K562 (cell line): ENCODE data around the gene PRSS21. TPM values are rescaled to one million over a fixed set of nuclear protein-coding genes. Genes with fewer than 3 reads are reported as not detected.

Experiments
- BACH1 ChIP-seq: fragments of 200-800 bp; sonication (Bioruptor generic); IDR thresholded peaks from 2 replicates; pipeline ENCODE4 v1.6.1; 2016; ENCODE audit warnings: missing genetic modification characterization, missing compliant biosample characterization
- E2F3 ChIP-seq: fragments of 250-450 bp; sonication (Bioruptor Pico); IDR thresholded peaks from 2 replicates; pipeline ENCODE4 v1.4.0; 2020; ENCODE audit warnings: mild to moderate bottlenecking
- ETV6 ChIP-seq, 3 experiments: fragments of 150-350 bp in 1 of 3; sonication (generic) in 1 of 3; formaldehyde crosslinking in 1 of 3; IDR thresholded peaks; 2 replicates each; pipeline versions ENCODE4 v1.6.1 to v1.8.0; 2014 to 2022; ENCODE audit warnings: borderline replicate concordance in 2 of 3, low read depth in 2 of 3, antibody characterized with exemption in 1 of 3, low read length in 1 of 3, mild to moderate bottlenecking in 1 of 3, missing genetic modification reagents in 1 of 3
- FOXM1 ChIP-seq, 2 experiments: fragments of 450-650 bp in 1 of 2; sonication (generic) in 1 of 2; formaldehyde crosslinking in 1 of 2; IDR thresholded peaks; 2 replicates each; pipeline versions ENCODE4 v1.6.1 to v1.9.0; 2017 to 2022; ENCODE audit warnings: low read depth in 2 of 2, mild to moderate bottlenecking in 2 of 2, missing genetic modification reagents in 1 of 2, moderate library complexity in 1 of 2
- KAT8 ChIP-seq: fragments of 450-650 bp; IDR thresholded peaks from 2 replicates; pipeline ENCODE4 v1.6.1; 2016; ENCODE audit warnings: low read depth, mild to moderate bottlenecking
- NFRKB ChIP-seq: fragments of 450-650 bp; IDR thresholded peaks from 2 replicates; pipeline ENCODE4 v1.6.1; 2016; ENCODE audit warnings: low read depth
- NR4A1 ChIP-seq, 2 experiments: fragments of 250-450 bp in 1 of 2; fragments of 450-650 bp in 1 of 2; sonication (Bioruptor Pico) in 1 of 2; IDR thresholded peaks; 2 replicates each; pipeline versions ENCODE4 v1.4.0 to v1.6.1; 2016 to 2020; ENCODE audit warnings: mild to moderate bottlenecking in 2 of 2, missing compliant biosample characterization in 1 of 2, missing genetic modification characterization in 1 of 2, moderate library complexity in 1 of 2
- PCBP1 ChIP-seq: fragments of 200-400 bp; formaldehyde crosslinking; IDR thresholded peaks from 2 replicates; pipeline ENCODE4 v1.6.1; 2018; ENCODE audit warnings: mild to moderate bottlenecking, low read depth, low read length; ENCODE audit not compliant: poor library complexity, severe bottlenecking
- PHB ChIP-seq: fragments of 250-450 bp; sonication (Bioruptor Pico); IDR thresholded peaks from 2 replicates; pipeline ENCODE4 v1.5.0; 2021
- POLR2AphosphoS5 ChIP-seq: IDR thresholded peaks from 2 replicates; pipeline ENCODE4 v1.6.1; 2011; ENCODE audit warnings: mild to moderate bottlenecking, low read depth, low read length, moderate library complexity; ENCODE audit not compliant: control insufficient read depth, insufficient read depth
- RBBP5 ChIP-seq: fragments of 200-600 bp; sonication (generic); IDR thresholded peaks from 2 replicates; pipeline ENCODE4 v1.6.1; 2012; ENCODE audit warnings: borderline replicate concordance, mild to moderate bottlenecking, low read length, control low read depth, inconsistent platforms; ENCODE audit not compliant: insufficient read depth, poor library complexity, severe bottlenecking
- SMAD4 ChIP-seq: fragments of 250-450 bp; sonication (Bioruptor Pico); conservative IDR thresholded peaks from 2 replicates; pipeline ENCODE4 v1.8.0; 2021; ENCODE audit warnings: inconsistent platforms, mild to moderate bottlenecking, moderate library complexity
- SREBF2 ChIP-seq: sonication (generic); formaldehyde crosslinking; IDR thresholded peaks from 2 replicates; pipeline ENCODE4 v1.4.0; 2020; ENCODE audit warnings: mild to moderate bottlenecking, missing genetic modification reagents
- YY1 ChIP-seq, 3 experiments: IDR thresholded peaks; 2 replicates each; pipeline ENCODE4 v1.6.1; 2011; ENCODE audit warnings: low read length in 2 of 3, mild to moderate bottlenecking in 2 of 3, moderate library complexity in 2 of 3, borderline replicate concordance in 1 of 3, control low read depth in 1 of 3, low read depth in 1 of 3; ENCODE audit not compliant: insufficient read depth in 3 of 3, insufficient replicate concordance in 2 of 3, control insufficient read depth in 1 of 3, insufficient read length in 1 of 3; ENCODE audit errors: extremely low read depth in 1 of 3
- ZNF12 ChIP-seq: sonication (generic); formaldehyde crosslinking; IDR thresholded peaks from 2 replicates; pipeline ENCODE4 v1.4.0; 2020; ENCODE audit warnings: mild to moderate bottlenecking, missing genetic modification reagents
- ZNF224 ChIP-seq: sonication (generic); formaldehyde crosslinking; IDR thresholded peaks from 2 replicates; pipeline ENCODE4 v1.8.0; 2022; ENCODE audit warnings: mild to moderate bottlenecking, missing genetic modification reagents
- ZNF274 ChIP-seq: IDR thresholded peaks from 2 replicates; pipeline ENCODE4 v1.6.1; 2011; ENCODE audit warnings: low read depth, mild to moderate bottlenecking, low read length, moderate library complexity, borderline replicate concordance
- ZNF780A ChIP-seq: fragments of 250-450 bp; sonication (Bioruptor Pico); IDR thresholded peaks from 2 replicates; pipeline ENCODE4 v1.5.0; 2021; ENCODE audit warnings: mild to moderate bottlenecking
- polyA plus RNA-seq, 8 experiments: library from polyadenylated mRNA; depleted of rRNA in 4 of 8; stranded (reverse) in 5 of 8; unstranded in 3 of 8; fragments of >200 nt; fragmentation: Nextera tagmentation in 2 of 8; fragmentation: Illumina TruSeq in 1 of 8; extraction: Ambion mirVana in 2 of 8; extraction: Trizol in 1 of 8; gene quantifications; 2 replicates each; pipeline versions ENCODE4 v1.2.1 to v1.2.3, GENCODE V29; 2011 to 2014; ENCODE audit warnings: inconsistent platforms in 1 of 8, missing spikeins in 1 of 8
- total RNA-seq, 7 experiments: library from RNA; depleted of rRNA in 6 of 7; stranded (reverse); fragments of >200 nt in 6 of 7; fragmentation: Illumina TruSeq in 2 of 7; extraction: Trizol in 2 of 7; gene quantifications; 2 replicates each; pipeline versions ENCODE4 v1.2.1 to v1.2.3, GENCODE V29; 2011 to 2021; ENCODE audit warnings: low replicate concordance in 1 of 7
- TF ChIP-seq, protein P1 (sequence below): fragments of 450-650 bp; formaldehyde crosslinking; IDR thresholded peaks from 2 replicates; pipeline ENCODE4 v1.4.0; 2022; ENCODE audit warnings: missing genetic modification characterization
- TF ChIP-seq, protein P2 (sequence below): sonication (generic); formaldehyde crosslinking; IDR thresholded peaks from 2 replicates; pipeline ENCODE4 v1.8.1; 2023; ENCODE audit warnings: mild to moderate bottlenecking, missing genetic modification reagents
- TF ChIP-seq, protein P3 (sequence below): fragments of 250-450 bp; sonication (Bioruptor Pico); IDR thresholded peaks from 2 replicates; pipeline ENCODE4 v1.5.0; 2021

PRSS21 gene
- total and polyA plus RNA-seq, 9 of the 15 experiments (the other 6 are each of a cell fraction or from before 2014, with no cell fraction given) = 12.1 to 121 (median 61.3) TPM

DNA sequence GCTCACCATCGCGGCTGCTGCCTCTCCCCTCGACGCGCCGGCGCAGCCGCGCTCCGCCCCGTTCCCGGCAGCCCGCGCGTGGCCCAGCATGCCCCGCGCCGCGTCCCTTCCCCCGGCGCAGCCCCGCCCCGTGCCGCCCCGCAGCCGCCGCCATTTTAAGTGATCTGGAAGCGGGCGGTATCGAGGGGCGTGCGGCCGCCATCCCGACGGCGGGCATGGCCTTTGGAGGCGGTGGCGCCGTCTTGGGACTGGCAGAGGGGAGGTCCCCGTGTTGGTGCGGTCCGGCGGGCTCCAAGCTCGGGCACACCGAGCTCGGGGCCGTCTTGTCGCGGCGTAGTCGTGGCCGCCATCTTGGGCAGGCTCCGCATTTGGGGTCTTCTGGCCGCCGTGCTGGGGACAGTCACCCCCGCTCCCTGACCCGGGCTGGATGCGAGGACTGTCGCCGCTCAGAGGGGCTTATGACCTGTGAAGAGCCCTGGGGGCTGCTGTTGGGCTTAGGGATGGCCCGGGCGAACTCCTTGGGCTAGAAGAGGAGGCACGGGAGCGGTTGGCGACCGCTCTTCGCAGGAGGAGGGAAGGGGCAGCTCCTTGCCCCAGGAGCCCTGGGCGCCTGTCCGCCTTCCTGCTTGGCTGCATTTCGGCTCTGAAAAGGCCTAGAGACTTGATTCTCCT is 39.7 kb upstream of the PRSS21 start, which contains the start of gene ELOB (continued):
- TF ChIP-seq, protein P1, sequence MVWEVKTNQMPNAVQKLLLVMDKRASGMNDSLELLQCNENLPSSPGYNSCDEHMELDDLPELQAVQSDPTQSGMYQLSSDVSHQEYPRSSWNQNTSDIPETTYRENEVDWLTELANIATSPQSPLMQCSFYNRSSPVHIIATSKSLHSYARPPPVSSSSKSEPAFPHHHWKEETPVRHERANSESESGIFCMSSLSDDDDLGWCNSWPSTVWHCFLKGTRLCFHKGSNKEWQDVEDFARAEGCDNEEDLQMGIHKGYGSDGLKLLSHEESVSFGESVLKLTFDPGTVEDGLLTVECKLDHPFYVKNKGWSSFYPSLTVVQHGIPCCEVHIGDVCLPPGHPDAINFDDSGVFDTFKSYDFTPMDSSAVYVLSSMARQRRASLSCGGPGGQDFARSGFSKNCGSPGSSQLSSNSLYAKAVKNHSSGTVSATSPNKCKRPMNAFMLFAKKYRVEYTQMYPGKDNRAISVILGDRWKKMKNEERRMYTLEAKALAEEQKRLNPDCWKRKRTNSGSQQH (CRISPR knock-in tag) = peak; percentile 49; the same call in 1 of the 2 replicates
- peak; percentile 87 for TF ChIP-seq POLR2AphosphoS5
- TF ChIP-seq ETV6 (IDR thresholded peaks at IDR 0.05; ENCODE audit: borderline replicate concordance in 1 of 2, low read depth in 2 of 2, low read length in 1 of 2) = no peak
- TF ChIP-seq ETV6 (CRISPR knock-in tag; IDR thresholded peaks at IDR 0.05; ENCODE audit: borderline replicate concordance) = 0 out of 2 replicates have a peak, but pooled peaks have one; percentile 32
- TF ChIP-seq ZNF274 = no peak
- no peak for TF ChIP-seq FOXM1 (IDR thresholded peaks at IDR 0.05; ENCODE audit: low read depth)
- peak; percentile 58; the same call in 1 of the 2 replicates for TF ChIP-seq FOXM1 (CRISPR knock-in tag; IDR thresholded peaks at IDR 0.05; ENCODE audit: low read depth)
- TF ChIP-seq, protein P2, sequence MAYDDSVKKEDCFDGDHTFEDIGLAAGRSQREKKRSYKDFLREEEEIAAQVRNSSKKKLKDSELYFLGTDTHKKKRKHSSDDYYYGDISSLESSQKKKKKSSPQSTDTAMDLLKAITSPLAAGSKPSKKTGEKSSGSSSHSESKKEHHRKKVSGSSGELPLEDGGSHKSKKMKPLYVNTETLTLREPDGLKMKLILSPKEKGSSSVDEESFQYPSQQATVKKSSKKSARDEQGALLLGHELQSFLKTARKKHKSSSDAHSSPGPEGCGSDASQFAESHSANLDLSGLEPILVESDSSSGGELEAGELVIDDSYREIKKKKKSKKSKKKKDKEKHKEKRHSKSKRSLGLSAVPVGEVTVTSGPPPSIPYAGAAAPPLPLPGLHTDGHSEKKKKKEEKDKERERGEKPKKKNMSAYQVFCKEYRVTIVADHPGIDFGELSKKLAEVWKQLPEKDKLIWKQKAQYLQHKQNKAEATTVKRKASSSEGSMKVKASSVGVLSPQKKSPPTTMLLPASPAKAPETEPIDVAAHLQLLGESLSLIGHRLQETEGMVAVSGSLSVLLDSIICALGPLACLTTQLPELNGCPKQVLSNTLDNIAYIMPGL (CRISPR knock-in tag) = peak; percentile 62; the same call in 1 of the 2 replicates
- peak; percentile 72; the same call in 1 of the 2 replicates for TF ChIP-seq NR4A1 (CRISPR knock-in tag; IDR thresholded peaks at IDR 0.05)
- peak; percentile 38; the same call in 1 of the 2 replicates for TF ChIP-seq NR4A1 (tag; IDR thresholded peaks at IDR 0.05)
- TF ChIP-seq RBBP5 = peak; percentile 80
- TF ChIP-seq, protein P3, sequence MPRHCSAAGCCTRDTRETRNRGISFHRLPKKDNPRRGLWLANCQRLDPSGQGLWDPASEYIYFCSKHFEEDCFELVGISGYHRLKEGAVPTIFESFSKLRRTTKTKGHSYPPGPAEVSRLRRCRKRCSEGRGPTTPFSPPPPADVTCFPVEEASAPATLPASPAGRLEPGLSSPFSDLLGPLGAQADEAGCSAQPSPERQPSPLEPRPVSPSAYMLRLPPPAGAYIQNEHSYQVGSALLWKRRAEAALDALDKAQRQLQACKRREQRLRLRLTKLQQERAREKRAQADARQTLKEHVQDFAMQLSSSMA (CRISPR knock-in tag) = peak; percentile 91
- TF ChIP-seq E2F3 = 0 out of 2 replicates have a peak, but pooled peaks have one; percentile 69
- no peak for TF ChIP-seq SREBF2 (CRISPR knock-in tag)
- peak; percentile 98 for TF ChIP-seq KAT8
- TF ChIP-seq NFRKB = peak; percentile 99
- TF ChIP-seq YY1 (IDR thresholded peaks at IDR 0.05; ENCODE audit: borderline replicate concordance in 1 of 3, control insufficient read depth in 1 of 3, extremely low read depth in 1 of 3, insufficient read depth in 3 of 3, insufficient read length in 1 of 3, insufficient replicate concordance in 2 of 3, low read depth in 1 of 3, low read length in 2 of 3) = peak; percentile 93 to 98 (median 95)
- no peak for TF ChIP-seq ZNF780A (CRISPR knock-in tag)
- TF ChIP-seq SMAD4 (CRISPR knock-in tag) = peak; percentile 46
- no peak for TF ChIP-seq ZNF12
- peak; percentile 75 for TF ChIP-seq PCBP1
- peak; percentile 51; the same call in 1 of the 2 replicates for TF ChIP-seq BACH1
- 0 out of 2 replicates have a peak, but pooled peaks have one; percentile 11 for TF ChIP-seq PHB (CRISPR knock-in tag)
- TF ChIP-seq ZNF224 (CRISPR knock-in tag) = 0 out of 2 replicates have a peak, but pooled peaks have one; percentile 40
